Mucosa of stomach (tissue), 1 donor: ENCODE results near the gene BHLHE40.
"Not testable (repeated sequence)": the region's sequence is repeated elsewhere in the genome, so short reads cannot be mapped to it uniquely, and the experiment has no call there.

Experiments used
- H3K27me3 ChIP-seq: one replicate; pipeline ENCODE4 v1.7.0; 2013; ENCODE audit warnings: mild to moderate bottlenecking, low read length; ENCODE audit not compliant: control insufficient read depth, insufficient read depth
- H3K36me3 ChIP-seq: one replicate; pipeline ENCODE4 v1.7.0; 2013; ENCODE audit warnings: low read length; ENCODE audit not compliant: control insufficient read depth, insufficient read depth
- H3K4me1 ChIP-seq: one replicate; pipeline ENCODE4 v1.7.0; 2013; ENCODE audit warnings: mild to moderate bottlenecking, low read length; ENCODE audit not compliant: control insufficient read depth, insufficient read depth
- H3K4me3 ChIP-seq: one replicate; pipeline ENCODE4 v1.7.0; 2013; ENCODE audit warnings: low read length
- H3K9ac ChIP-seq: one replicate; pipeline ENCODE4 v1.7.0; 2013; ENCODE audit warnings: mild to moderate bottlenecking, low read length, moderate library complexity
- H3K9me3 ChIP-seq: one replicate; pipeline ENCODE4 v1.7.0; 2013; ENCODE audit warnings: mild to moderate bottlenecking, low read length, moderate library complexity; ENCODE audit not compliant: control insufficient read depth
- donor health status: Pancreatic carcinoma.

The BHLHE40 gene

GRCh38 chr3:4949004-4949403, 30.2 kb upstream of the BHLHE40 start:
- Histone ChIP-seq H3K36me3 (no peaks in the 10 kb centered on the region), H3K4me1 (peaks cover 7% of the 10 kb centered on the region), H3K27me3 (no peaks in the 10 kb centered on the region), H3K4me3 (no peak overlapping the region), H3K9me3 (no peaks in the 10 kb centered on the region), H3K9ac (no peak overlapping the region)

- H3K9me3 ChIP-seq = no peaks in the 10 kb centered on the region
- H3K36me3 ChIP-seq = no peaks in the 10 kb centered on the region
- no peaks in the 10 kb centered on the region for H3K27me3 ChIP-seq
- peaks cover 7% of the 10 kb centered on the region for H3K4me1 ChIP-seq
- H3K9ac ChIP-seq = no peak overlapping the region
- no peak overlapping the region for H3K4me3 ChIP-seq
Observed at GRCh38 chr3:4949659-4950058, 29.6 kb upstream of the BHLHE40 start.

DNA sequence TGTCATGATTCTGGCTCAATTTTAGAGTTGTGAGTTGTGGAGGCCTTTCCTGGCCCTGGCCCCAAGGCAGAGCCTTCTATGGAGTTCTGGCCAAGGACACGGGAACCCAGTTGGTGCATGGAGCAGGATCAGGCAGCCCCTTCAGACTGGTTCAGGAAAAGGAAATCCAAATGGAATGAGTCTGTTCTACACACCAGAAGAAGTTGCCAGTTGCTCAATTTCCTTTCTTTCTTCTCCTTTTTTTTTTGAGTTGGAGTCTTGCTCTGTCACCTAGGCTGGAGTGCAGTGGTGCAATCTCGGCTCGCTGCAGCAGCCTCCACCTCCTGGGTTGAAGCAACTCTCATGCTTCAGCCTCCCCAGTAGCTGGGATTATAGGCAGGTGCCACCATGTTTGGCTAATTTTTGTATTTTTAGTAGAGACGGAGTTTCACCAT, 28.9 kb upstream of the BHLHE40 start:
- no peaks in the 10 kb centered on the region for H3K9me3 ChIP-seq
- H3K27me3 ChIP-seq = no peaks in the 10 kb centered on the region
- no peaks in the 10 kb centered on the region for H3K36me3 ChIP-seq
- H3K4me1 ChIP-seq = peaks cover 7% of the 10 kb centered on the region
- no peak overlapping the region for H3K4me3 ChIP-seq
- H3K9ac ChIP-seq = no peak overlapping the region

- Histone ChIP-seq H3K27me3 (no peaks in the 10 kb centered on the region), H3K4me3 (no peak overlapping the region), H3K4me1 (peaks cover 7% of the 10 kb centered on the region), H3K36me3 (no peaks in the 10 kb centered on the region), H3K9me3 (no peaks in the 10 kb centered on the region), H3K9ac (no peak overlapping the region)
Observed at GRCh38 chr3:4950948-4951347, 28.3 kb upstream of the BHLHE40 start.

DNA sequence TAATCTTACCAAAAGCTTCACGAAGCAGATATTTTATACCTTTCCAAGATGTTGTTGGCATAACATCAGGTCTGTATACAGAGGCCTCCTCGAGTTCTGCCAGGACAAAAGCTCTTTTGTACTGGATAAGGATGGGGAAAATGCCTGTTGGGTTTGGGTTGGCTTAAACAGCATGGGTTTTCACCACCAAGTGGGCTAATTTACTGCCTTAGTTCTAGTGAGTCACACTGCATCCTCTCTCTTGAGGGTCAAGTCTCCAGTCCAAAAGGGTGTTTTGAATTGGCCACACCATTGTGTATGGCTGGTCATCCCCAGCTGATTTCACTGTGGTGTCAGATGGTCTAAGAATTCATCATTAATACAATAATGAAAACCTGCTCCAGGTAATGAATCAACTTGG, 26.1 kb upstream of the BHLHE40 start:
- Histone ChIP-seq H3K36me3 (no peaks in the 10 kb centered on the region), H3K9me3 (no peaks in the 10 kb centered on the region), H3K9ac (no peak overlapping the region), H3K27me3 (no peaks in the 10 kb centered on the region), H3K4me3 (no peak overlapping the region), H3K4me1 (peaks cover 7% of the 10 kb centered on the region)

- Histone ChIP-seq H3K9ac (no peak overlapping the region), H3K4me3 (no peak overlapping the region), H3K36me3 (no peaks in the 10 kb centered on the region), H3K9me3 (no peaks in the 10 kb centered on the region), H3K4me1 (peaks cover 7% of the 10 kb centered on the region), H3K27me3 (no peaks in the 10 kb centered on the region)
Observed at GRCh38 chr3:4954256-4955000, 24.8 kb upstream of the BHLHE40 start.

GRCh38 chr3:4956099-4956498, 23.1 kb upstream of the BHLHE40 start:
- Histone ChIP-seq H3K36me3 (no peaks in the 10 kb centered on the region), H3K4me1 (no peaks in the 10 kb centered on the region), H3K9ac (no peak overlapping the region), H3K27me3 (no peaks in the 10 kb centered on the region), H3K9me3 (no peaks in the 10 kb centered on the region), H3K4me3 (no peak overlapping the region)

- Histone ChIP-seq H3K4me1 (no peaks in the 10 kb centered on the region), H3K9ac (no peak overlapping the region), H3K9me3 (no peaks in the 10 kb centered on the region), H3K36me3 (no peaks in the 10 kb centered on the region), H3K27me3 (no peaks in the 10 kb centered on the region), H3K4me3 (no peak overlapping the region)
Observed at GRCh38 chr3:4956738-4957137, 22.5 kb upstream of the BHLHE40 start.

GRCh38 chr3:4957978-4958377, 21.3 kb upstream of the BHLHE40 start:
- no peaks in the 10 kb centered on the region for H3K4me1 ChIP-seq
- H3K36me3 ChIP-seq = no peaks in the 10 kb centered on the region
- H3K9me3 ChIP-seq = no peaks in the 10 kb centered on the region
- no peak overlapping the region for H3K4me3 ChIP-seq
- no peaks in the 10 kb centered on the region for H3K27me3 ChIP-seq
- H3K9ac ChIP-seq = no peak overlapping the region

GRCh38 chr3:4959180-4959579, 20.1 kb upstream of the BHLHE40 start:
- Histone ChIP-seq H3K36me3 (no peaks in the 10 kb centered on the region), H3K4me1 (no peaks in the 10 kb centered on the region), H3K9ac (no peak overlapping the region), H3K27me3 (no peaks in the 10 kb centered on the region), H3K4me3 (no peak overlapping the region), H3K9me3 (no peaks in the 10 kb centered on the region)

DNA sequence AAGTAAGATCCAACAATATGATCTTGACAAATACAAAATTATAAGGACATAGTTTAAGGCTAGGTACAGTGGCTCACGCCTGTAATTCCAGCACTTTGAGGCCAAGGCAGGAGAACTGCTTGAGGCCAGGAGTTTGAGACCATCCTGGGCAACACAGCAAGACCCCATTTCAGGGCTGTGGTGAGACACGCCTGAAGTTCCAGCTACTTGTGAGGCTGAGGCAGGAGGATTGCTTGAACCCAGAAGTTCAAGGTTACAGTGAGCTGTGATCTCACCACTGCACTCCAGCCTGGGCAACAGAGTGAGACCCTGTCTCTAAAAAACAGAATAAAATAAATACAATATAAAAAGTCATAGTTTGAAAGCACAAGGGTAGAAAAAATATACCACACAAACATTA, 17.4 kb upstream of the BHLHE40 start:
- not testable (repeated sequence) for H3K4me1 ChIP-seq, H3K9me3 ChIP-seq, H3K27me3 ChIP-seq, H3K9ac ChIP-seq, H3K36me3 ChIP-seq, H3K4me3 ChIP-seq

DNA sequence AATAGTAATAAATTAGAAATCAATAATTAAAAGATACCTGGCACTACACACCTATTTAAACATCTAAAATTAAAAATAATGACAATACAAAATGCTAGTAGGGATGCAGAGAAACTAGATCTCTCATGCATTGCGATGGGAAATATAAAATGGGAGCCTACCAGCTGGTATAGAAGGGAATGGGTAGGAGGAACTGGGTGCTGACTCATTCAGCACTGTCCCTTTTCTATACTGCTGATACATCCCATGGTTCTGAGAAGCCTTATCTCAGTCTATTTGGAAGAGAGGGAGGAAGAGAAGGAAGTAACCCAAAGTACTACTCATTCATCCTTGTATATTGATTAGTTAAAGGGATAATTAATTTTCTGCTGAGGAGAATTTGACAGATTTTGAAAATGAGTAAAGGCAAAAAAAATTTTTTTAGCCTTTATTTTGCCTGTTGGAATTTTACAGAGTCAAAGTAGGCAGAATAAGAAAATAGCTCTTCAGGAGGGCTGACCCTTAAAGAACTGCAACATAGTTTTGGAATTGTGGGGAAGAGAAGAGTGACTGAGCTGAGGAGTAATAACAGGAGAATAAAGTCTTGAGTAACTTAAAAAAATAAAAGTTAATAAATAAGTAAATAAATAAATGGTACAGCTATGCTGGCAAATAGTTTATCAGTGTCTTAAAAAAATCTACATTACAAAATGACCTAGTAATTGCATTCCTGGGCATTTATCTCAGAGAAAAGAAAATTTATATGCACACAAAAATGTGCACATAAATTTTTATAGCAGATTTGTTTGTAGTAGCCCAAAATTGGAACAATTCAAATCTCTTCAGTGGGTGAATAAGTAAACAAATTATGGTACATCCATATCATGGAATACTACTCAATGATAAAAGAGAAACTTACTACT, 15.3 kb upstream of the BHLHE40 start:
- Histone ChIP-seq H3K9ac (no peak overlapping the region), H3K9me3 (no peaks in the 10 kb centered on the region), H3K36me3 (no peaks in the 10 kb centered on the region), H3K4me1 (no peaks in the 10 kb centered on the region), H3K27me3 (no peaks in the 10 kb centered on the region), H3K4me3 (no peak overlapping the region)
